H9 (cell line): Measurements from ENCODE around the gene FRMD4B. TPM values are rescaled to one million over a fixed set of nuclear protein-coding genes. Genes with fewer than 3 reads are reported as not detected.

Experiments used
- DNase-seq: peaks from one replicate; pipeline ENCODE4 v3.0.0-alpha.2; 2017
- H2AFZ ChIP-seq: one replicate; pipeline ENCODE4 v1.6.1; 2013; ENCODE audit warnings: mild to moderate bottlenecking, low read length, control low read depth, moderate library complexity
- H2AK5ac ChIP-seq: 2 replicates; pipeline ENCODE4 v1.6.1; 2013; ENCODE audit warnings: low read length, control low read depth, mixed read lengths; ENCODE audit not compliant: insufficient read length
- H2BK120ac ChIP-seq: one replicate; pipeline ENCODE4 v1.6.1; 2013; ENCODE audit warnings: low read depth, mild to moderate bottlenecking, low read length, control low read depth, inconsistent platforms; ENCODE audit not compliant: poor library complexity, severe bottlenecking
- H2BK12ac ChIP-seq: 2 replicates; pipeline ENCODE4 v1.6.1; 2013; ENCODE audit warnings: low read length, control low read depth, mixed read lengths, low read depth; ENCODE audit not compliant: insufficient read length
- H2BK15ac ChIP-seq: 2 replicates; pipeline ENCODE4 v1.6.1; 2013; ENCODE audit warnings: low read depth, low read length, control low read depth
- H2BK20ac ChIP-seq: one replicate; pipeline ENCODE4 v1.6.1; 2013; ENCODE audit warnings: low read depth, mild to moderate bottlenecking, low read length, control low read depth, inconsistent platforms; ENCODE audit not compliant: poor library complexity, severe bottlenecking
- H2BK5ac ChIP-seq: 2 replicates; pipeline ENCODE4 v1.6.1; 2013; ENCODE audit warnings: low read length, control low read depth, mixed read lengths; ENCODE audit not compliant: insufficient read length
- H3K14ac ChIP-seq: 2 replicates; pipeline ENCODE4 v1.6.1; 2013; ENCODE audit warnings: low read length, control low read depth; ENCODE audit not compliant: insufficient read depth
- H3K18ac ChIP-seq: 2 replicates; pipeline ENCODE4 v1.6.1; 2013; ENCODE audit warnings: low read depth, mild to moderate bottlenecking, mixed read lengths, low read length, control low read depth; ENCODE audit not compliant: insufficient read length
- H3K23ac ChIP-seq: 2 replicates; pipeline ENCODE4 v1.6.1; 2013; ENCODE audit warnings: low read length, control low read depth, mixed read lengths, low read depth; ENCODE audit not compliant: insufficient read length
- H3K23me2 ChIP-seq: 2 replicates; pipeline ENCODE4 v1.6.1; 2013; ENCODE audit warnings: low read depth, mild to moderate bottlenecking, mixed read lengths, low read length, control low read depth; ENCODE audit not compliant: insufficient read length, poor library complexity, severe bottlenecking
- H3K27ac ChIP-seq: 2 replicates; pipeline ENCODE4 v1.5.1; 2013; ENCODE audit warnings: low read length, control low read depth, mixed read lengths, low read depth; ENCODE audit not compliant: insufficient read length
- H3K27me3 ChIP-seq: 2 replicates; pipeline ENCODE4 v1.6.1; 2013; ENCODE audit warnings: low read length, control low read depth, inconsistent platforms; ENCODE audit not compliant: insufficient read depth
- H3K4ac ChIP-seq: 2 replicates; pipeline ENCODE4 v1.6.1; 2013; ENCODE audit warnings: low read depth, mild to moderate bottlenecking, control low read depth, inconsistent platforms, low read length, moderate library complexity
- H3K4me1 ChIP-seq: 2 replicates; pipeline ENCODE4 v1.6.1; 2013; ENCODE audit warnings: low read length, control low read depth, inconsistent platforms; ENCODE audit not compliant: insufficient read depth
- H3K4me2 ChIP-seq: 2 replicates; pipeline ENCODE4 v1.6.1; 2013; ENCODE audit warnings: low read length, control low read depth, mixed read lengths; ENCODE audit not compliant: insufficient read length, insufficient read depth
- H3K56ac ChIP-seq: 2 replicates; pipeline ENCODE4 v1.6.1; 2013; ENCODE audit warnings: low read depth, mild to moderate bottlenecking, mixed read lengths, low read length, control low read depth; ENCODE audit not compliant: insufficient read length
- H3K79me1 ChIP-seq: 2 replicates; pipeline ENCODE4 v1.6.1; 2013; ENCODE audit warnings: low read depth, mild to moderate bottlenecking, moderate library complexity, low read length, control low read depth, inconsistent platforms; ENCODE audit not compliant: insufficient read depth, poor library complexity, severe bottlenecking
- H3K79me2 ChIP-seq: 2 replicates; pipeline ENCODE4 v1.6.1; 2013; ENCODE audit warnings: low read length, control low read depth, inconsistent platforms; ENCODE audit not compliant: insufficient read depth
- H3K9ac ChIP-seq: 2 replicates; pipeline ENCODE4 v1.6.1; 2013; ENCODE audit warnings: low read length, control low read depth, mixed read lengths; ENCODE audit not compliant: insufficient read length; ENCODE audit errors: extremely low read depth
- H3K9me3 ChIP-seq: one replicate; pipeline ENCODE4 v1.6.1; 2013; ENCODE audit warnings: low read depth, low read length, inconsistent platforms; ENCODE audit not compliant: control insufficient read depth
- H3T11ph ChIP-seq: one replicate; pipeline ENCODE4 v1.6.1; 2013; ENCODE audit warnings: mild to moderate bottlenecking, low read length, control low read depth, inconsistent platforms
- H4K20me1 ChIP-seq: one replicate; pipeline ENCODE4 v1.6.1; 2013; ENCODE audit not compliant: control insufficient read depth, insufficient read length, insufficient read depth
- H4K5ac ChIP-seq: 2 replicates; pipeline ENCODE4 v1.6.1; 2013; ENCODE audit warnings: low read depth, mild to moderate bottlenecking, mixed read lengths, low read length, control low read depth; ENCODE audit not compliant: insufficient read length
- H4K8ac ChIP-seq: replicated peaks from 2 replicates; pipeline ENCODE4 v1.6.1; 2013; ENCODE audit warnings: low read length, control low read depth, mixed read lengths, low read depth; ENCODE audit not compliant: insufficient read length
- H4K91ac ChIP-seq: 2 replicates; pipeline ENCODE4 v1.6.1; 2013; ENCODE audit warnings: low read depth, mild to moderate bottlenecking, moderate library complexity, mixed read lengths, low read length, control low read depth; ENCODE audit not compliant: insufficient read length
- H3K27ac Mint-ChIP-seq, 3 experiments: 2 replicates in 2 of 3; 3 replicates in 1 of 3; pipeline ENCODE4 v1.8.0; 2020 to 2021; ENCODE audit warnings: mixed read lengths in 3 of 3, mild to moderate bottlenecking in 1 of 3, moderate library complexity in 1 of 3
- H3K27me3 Mint-ChIP-seq: 2 replicates; pipeline ENCODE4 v1.8.0; 2021; ENCODE audit warnings: low read depth, mild to moderate bottlenecking, moderate library complexity, mixed read lengths
- H3K36me3 Mint-ChIP-seq, 3 experiments: 2 replicates in 2 of 3; 3 replicates in 1 of 3; pipeline ENCODE4 v1.8.0; 2020 to 2021; ENCODE audit warnings: low read depth in 3 of 3, mixed read lengths in 3 of 3; ENCODE audit not compliant: insufficient read depth in 1 of 3
- H3K4me1 Mint-ChIP-seq, 2 experiments: 2 replicates each; pipeline ENCODE4 v1.8.0; 2020; ENCODE audit warnings: mixed read lengths in 2 of 2
- H3K4me3 Mint-ChIP-seq, 2 experiments: 2 replicates in 1 of 2; 3 replicates in 1 of 2; pipeline ENCODE4 v1.8.0; 2020 to 2021; ENCODE audit warnings: mild to moderate bottlenecking in 2 of 2, mixed read lengths in 2 of 2, moderate library complexity in 1 of 2
- H3K9me3 Mint-ChIP-seq, 2 experiments: 2 replicates in 1 of 2; 3 replicates in 1 of 2; pipeline ENCODE4 v1.8.0; 2020; ENCODE audit warnings: mild to moderate bottlenecking in 2 of 2, mixed read lengths in 2 of 2, moderate library complexity in 1 of 2
- WGBS: extraction: QIAGEN DNeasy Blood & Tissue Kit; methylation state at CpG from one replicate; pipeline ENCODE4 v1.1.7; 2013; ENCODE audit warnings: missing lambda C conversion rate, low lambda C conversion rate, mixed read lengths; ENCODE audit not compliant: insufficient read length; ENCODE audit errors: extremely low coverage; 5-methylcytosine and 5-hydroxymethylcytosine counted together
- total RNA-seq: library from RNA; stranded (reverse); gene quantifications from 2 replicates; pipeline ENCODE4 v1.2.1, GENCODE V29; 2021
- TF ChIP-seq, protein P1 (sequence below): fragments of 200-600 bp; sonication (generic); conservative IDR thresholded peaks from 3 replicates; pipeline ENCODE4 v1.8.0; 2021; ENCODE audit warnings: antibody characterized with exemption, mild to moderate bottlenecking

The FRMD4B gene
- total RNA-seq, 1 experiment from 2014 or later, result 3.4 TPM

DNA sequence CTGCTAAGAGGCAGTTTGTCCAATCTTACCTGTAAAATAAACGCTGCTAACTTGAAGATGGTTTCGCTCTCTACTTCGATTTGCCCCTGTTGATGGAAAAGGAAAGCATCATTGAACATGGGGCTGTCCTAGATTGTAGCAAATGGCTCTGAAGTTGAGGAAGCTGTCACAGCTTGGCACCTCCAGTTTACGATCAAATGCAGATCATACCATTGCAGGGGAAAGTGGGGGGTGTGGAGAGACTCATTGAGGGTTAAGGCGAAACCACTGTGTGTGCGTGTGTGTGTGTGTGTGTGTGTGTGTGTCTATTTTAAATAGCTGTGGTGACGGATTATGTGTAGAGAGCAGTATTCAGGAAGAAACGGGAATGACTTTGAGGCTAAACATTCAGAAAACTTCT is 135.9 kb downstream of the FRMD4B start:
- Histone ChIP-seq H4K91ac (no peak overlapping the region), H3K9ac (no peak overlapping the region), H3K4me1 (no peaks in the 10 kb centered on the region; the same call in 1 of the 2 replicates), H2BK120ac (no peak overlapping the region), H2BK5ac (no peak overlapping the region), H3K56ac (no peak overlapping the region), H3T11ph (no peak overlapping the region), H2BK12ac (no peak overlapping the region), H3K4ac (no peak overlapping the region), H3K79me2 (no peaks in the 10 kb centered on the region), H3K79me1 (no peaks in the 10 kb centered on the region), H4K20me1 (no peaks in the 10 kb centered on the region), H3K23me2 (no peaks in the 10 kb centered on the region), H3K23ac (no peak overlapping the region), H2BK15ac (no peak overlapping the region), H3K27ac (no peak overlapping the region), H2AFZ (no peak overlapping the region), H2AK5ac (no peak overlapping the region), H3K14ac (no peak overlapping the region), H4K8ac (no peak overlapping the region), H3K4me2 (peak overlapping the region; percentile 2), H3K27me3 (peaks cover 10% of the 10 kb centered on the region; the same call in 1 of the 2 replicates), H4K5ac (no peak overlapping the region), H2BK20ac (no peak overlapping the region), H3K9me3 (no peaks in the 10 kb centered on the region), H3K18ac (no peak overlapping the region)
- DNase-seq, result peak; percentile 62
- H3K27me3 Mint-ChIP-seq, result peaks cover 86% of the 10 kb centered on the region
- H3K4me3 Mint-ChIP-seq, result peak overlapping the region in 1 of 2 experiments; percentile 53; a peak in 2 of 5 replicates
- H3K4me1 Mint-ChIP-seq, result peaks cover 31 to 41% of the 10 kb centered on the region in 2 experiments
- H3K9me3 Mint-ChIP-seq, result no peaks in the 10 kb centered on the region; a peak in 1 of 5 replicates
- peak overlapping the region in 1 of 3 experiments; percentile 22; a peak in 2 of 7 replicates for H3K27ac Mint-ChIP-seq
- no peaks in the 10 kb centered on the region for H3K36me3 Mint-ChIP-seq
- TF ChIP-seq, protein P1, sequence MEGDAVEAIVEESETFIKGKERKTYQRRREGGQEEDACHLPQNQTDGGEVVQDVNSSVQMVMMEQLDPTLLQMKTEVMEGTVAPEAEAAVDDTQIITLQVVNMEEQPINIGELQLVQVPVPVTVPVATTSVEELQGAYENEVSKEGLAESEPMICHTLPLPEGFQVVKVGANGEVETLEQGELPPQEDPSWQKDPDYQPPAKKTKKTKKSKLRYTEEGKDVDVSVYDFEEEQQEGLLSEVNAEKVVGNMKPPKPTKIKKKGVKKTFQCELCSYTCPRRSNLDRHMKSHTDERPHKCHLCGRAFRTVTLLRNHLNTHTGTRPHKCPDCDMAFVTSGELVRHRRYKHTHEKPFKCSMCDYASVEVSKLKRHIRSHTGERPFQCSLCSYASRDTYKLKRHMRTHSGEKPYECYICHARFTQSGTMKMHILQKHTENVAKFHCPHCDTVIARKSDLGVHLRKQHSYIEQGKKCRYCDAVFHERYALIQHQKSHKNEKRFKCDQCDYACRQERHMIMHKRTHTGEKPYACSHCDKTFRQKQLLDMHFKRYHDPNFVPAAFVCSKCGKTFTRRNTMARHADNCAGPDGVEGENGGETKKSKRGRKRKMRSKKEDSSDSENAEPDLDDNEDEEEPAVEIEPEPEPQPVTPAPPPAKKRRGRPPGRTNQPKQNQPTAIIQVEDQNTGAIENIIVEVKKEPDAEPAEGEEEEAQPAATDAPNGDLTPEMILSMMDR, result no peak
- WGBS, result no CpG with 5 or more reads among the region's 8 CpGs
